Caki2 (cell line): ENCODE data around the gene FCER2. TPM values are rescaled to one million over a fixed set of nuclear protein-coding genes. Genes with fewer than 3 reads are reported as not detected.

Experiments used
- DNase-seq: peaks from one replicate; pipeline ENCODE4 v3.0.0-alpha.2; 2015; ENCODE audit warnings: low read depth
- in situ Hi-C: cut with HindIII; loops from 2 replicates; pipeline ENCODE4 v1.10.0; 2016; ENCODE audit warnings: low sequenced_read_pairs, low pct_unique_long_range_greater_than_20kb, mixed read lengths
- total RNA-seq: library from RNA; depleted of rRNA; stranded (reverse); fragments of >200 nt; shearing (Covaris generic); gene quantifications from 2 replicates; pipeline ENCODE4 v1.2.3, GENCODE V29; 2014; ENCODE audit warnings: low replicate concordance

The FCER2 gene
- total RNA-seq, 1 experiment from 2014 or later: not detected

DNA sequence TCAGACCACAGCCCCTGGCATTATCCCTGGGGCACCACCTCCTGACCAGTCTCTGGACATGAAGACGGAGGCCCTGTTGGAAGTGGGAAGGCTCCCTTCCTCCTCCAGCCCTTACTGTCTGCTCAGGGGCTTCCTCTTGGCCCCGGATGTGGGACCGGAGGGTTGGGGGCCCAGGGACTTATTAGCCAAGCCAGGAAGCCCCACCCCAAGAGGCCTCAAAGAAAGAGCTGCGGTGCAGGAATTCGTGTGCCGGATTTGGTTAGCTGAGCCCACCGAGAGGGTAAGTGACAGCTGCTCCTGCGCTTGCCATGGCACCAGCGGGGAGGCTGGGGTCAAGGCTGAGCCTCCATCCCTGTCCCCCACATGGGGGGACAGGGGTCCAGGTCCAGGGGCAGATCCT, 33.1 kb downstream of the FCER2 start, which contains the start of gene RETN:
RETN (plus strand) TSS at position 208 of the 400 bp plus-strand sequence. CDS start 278 bp downstream, outside the sequence.
- in situ Hi-C loops: no loop called here

DNA sequence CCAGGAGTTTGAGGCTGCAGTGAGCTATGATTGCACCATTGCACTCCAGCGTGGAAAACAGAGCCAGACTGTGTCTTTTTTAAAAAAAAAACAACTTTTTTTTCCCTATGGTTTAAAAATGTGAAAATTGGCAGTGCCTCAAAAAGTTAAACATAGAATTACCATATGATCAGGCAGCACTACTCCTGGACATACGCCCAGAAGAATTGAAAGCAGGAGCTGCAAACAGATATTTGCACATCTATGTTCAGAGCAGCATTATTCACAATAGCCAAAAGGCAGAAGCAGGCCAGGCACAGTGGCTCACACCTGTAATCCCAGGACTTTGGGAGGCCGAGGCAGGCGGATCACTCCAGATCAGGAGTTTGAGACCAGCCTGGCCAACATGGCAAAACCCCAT, 36.9 kb downstream of the FCER2 start:
- in situ Hi-C loops: no loop called here
- DNase-seq: no peak

More for the DNA sequence above, 33.1 kb downstream of the FCER2 start, which contains the start of gene RETN:
- no peak for DNase-seq

- no peak for DNase-seq
- in situ Hi-C loops: no loop called here
Observed at GRCh38 chr19:7663706-7664105, 38.2 kb downstream of the FCER2 start.

- DNase-seq: no peak
- in situ Hi-C loops: no loop called here
Observed at GRCh38 chr19:7662657-7663056, 39.3 kb downstream of the FCER2 start.

DNA sequence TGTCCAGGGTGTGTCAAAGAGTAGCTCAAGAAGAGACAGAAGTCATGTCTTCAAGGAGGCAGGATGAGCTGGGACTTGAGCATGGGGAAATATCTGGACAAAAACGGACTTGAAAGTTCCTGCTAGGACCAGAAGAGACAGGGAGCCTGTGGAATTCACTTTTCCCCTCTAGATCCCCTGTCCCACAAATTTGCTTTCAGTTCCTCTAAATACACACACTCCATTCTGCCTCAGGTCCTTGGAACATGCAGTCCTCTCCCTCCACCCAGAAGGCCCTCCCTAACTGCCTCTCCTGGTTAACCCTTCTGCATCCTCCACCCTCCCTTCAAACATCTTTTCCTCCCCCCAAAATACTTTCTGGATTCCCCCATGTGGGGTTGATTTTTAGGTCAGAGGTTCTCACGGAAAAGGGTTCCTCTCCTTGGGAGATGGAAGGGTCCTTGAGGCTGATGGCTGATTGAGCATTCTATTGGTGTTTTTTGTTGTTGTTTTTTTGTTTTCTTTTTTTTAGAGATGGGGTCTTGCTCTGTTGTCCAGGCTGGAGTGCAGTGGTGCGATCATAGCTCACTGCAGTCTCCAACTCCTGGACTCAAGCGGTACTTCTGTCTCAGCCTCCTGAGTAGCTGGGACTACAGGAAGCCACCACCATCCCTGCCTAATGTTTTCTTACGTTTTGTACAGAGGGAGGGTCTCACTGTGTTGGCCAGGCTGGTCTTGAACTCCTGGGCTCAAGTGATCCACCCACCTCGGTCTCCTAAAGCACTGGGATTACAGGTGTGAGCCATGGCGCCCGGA, 40.0 kb downstream of the FCER2 start:
- in situ Hi-C loops: no loop called here
- no peak for DNase-seq

DNA sequence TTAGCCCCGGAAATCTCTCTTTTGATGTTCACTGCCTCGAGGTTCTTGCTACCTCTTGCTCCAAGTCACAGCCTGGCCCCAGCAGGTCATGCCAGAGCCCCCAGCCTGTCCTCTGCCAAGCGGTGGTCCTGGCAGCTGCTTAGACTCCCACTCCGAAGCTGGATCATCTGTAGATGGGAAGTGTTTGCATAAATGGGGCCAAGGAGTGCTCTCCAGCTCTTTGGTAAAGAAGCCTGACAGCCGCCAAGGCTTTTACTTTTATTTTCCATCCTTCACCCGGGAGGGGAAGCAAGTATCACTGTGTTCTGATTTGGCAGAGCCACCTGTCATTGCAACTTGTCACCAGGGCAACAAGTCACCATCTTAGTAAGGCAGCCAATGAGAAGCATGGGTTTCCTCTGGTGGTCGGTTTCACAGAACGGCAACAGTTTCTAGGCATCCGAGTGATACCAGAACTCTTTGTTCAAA, 43.7 kb downstream of the FCER2 start:
- no peak for DNase-seq
- in situ Hi-C loops: no loop called here

- in situ Hi-C loops: no loop called here
- no peak for DNase-seq
Observed at GRCh38 chr19:7657131-7657751, 44.7 kb downstream of the FCER2 start.

DNA sequence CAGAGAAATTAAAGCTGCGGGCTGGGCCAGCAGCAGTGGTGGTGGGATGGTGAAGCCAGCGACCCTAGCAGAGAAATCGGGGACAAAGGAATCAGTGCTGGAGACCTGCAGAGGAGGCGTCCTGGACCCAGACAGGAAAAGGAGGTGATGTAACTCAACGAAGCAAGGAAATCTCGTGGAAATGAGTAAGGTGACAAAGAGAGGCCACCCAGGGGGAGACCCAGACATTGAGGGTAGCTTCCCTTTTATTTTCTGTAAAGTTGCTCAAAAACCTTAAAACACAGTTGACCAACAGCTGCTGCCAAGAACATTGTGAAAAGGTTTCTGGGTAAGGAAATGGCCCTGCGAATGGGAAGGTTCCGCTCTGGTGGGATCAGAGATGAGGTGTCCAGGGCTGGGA, 46.4 kb downstream of the FCER2 start:
- in situ Hi-C loops: no loop called here
- no peak for DNase-seq

DNA sequence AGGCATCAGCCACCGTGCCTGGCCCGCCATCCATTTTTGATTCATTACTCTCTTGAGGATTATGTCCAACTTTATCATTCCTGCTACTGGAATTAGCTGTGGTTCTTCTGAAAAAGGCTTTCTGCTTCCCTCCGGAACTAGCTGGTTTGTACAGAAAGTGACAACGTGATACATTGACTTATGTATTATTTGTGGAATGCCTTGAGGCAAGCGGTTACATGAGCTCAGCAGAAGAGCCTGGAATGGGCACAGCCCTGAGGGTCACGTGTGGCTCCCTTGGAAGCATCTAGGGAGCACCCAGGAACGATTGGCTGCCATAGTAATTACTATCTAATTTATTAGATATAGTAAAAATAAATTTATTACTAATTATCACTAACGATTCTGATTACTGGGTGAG, 47.5 kb downstream of the FCER2 start:
- in situ Hi-C loops: no loop called here
- no peak for DNase-seq

DNA sequence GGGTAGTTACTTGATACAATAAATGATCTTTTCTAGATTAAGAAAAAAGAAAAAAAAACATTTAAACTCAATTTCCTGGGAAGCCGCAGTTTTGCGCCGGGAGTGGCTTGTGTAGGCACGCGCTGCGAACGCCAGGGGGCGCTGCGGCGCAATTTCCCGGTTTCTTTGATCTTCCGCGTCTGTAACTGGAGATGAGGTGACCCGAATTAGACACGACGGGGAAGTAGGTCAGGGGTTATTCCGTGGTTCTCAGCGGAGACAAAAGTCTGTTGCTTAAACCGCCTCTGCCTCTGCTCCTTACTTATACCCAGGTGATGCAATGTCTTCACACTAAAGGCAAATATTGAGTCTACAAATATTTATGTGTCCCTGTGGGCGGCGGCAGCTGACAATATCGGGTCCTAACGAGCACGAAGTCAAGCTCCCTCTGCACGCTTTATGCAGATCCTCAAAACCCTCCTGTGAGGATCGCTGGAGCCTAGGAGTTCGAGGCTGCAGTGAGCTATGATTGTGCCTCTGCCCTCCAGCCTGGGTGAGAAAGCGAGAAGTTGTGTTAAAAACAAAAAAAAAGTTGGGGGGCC, 49.8 kb downstream of the FCER2 start:
- peak; percentile 68 for DNase-seq
- in situ Hi-C loops: no loop called here

- no peak for DNase-seq
- in situ Hi-C loops: no loop called here
Observed at GRCh38 chr19:7650148-7650547, 51.8 kb downstream of the FCER2 start.

DNA sequence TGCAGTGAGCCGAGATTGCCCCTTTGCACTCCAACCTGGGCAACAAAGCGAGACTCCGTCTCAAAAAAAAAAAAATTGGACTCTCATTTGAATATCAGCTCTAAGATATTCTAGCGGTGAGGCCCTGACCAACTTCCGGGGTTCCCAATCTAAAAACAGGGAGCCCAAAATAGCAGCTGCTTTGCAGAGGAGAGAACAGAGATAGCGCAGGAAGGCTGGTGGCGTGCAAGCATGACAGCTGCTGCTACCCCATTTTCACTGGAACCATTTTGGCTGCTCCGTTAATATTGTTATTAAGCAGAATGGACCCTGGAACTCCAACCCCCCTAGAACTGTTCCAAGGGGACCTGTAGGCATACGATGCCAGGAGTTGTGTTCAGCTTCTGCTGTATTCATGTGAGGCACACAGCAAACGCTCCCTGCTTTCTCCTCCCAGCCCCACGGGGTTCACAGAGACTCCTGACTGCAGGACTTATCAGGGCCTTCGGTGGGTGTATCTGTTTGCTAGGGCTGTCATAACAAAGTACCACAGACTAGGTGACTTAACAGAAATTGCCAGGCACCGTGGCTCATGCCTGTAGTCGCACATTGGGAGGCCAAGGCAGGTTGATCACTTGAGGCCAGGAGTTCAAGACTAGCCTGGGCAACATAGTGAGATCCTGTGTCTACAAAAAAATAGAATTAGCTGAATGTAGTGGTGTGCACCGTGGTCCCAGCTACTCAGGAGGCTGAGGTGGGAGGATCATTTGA, 53.5 kb downstream of the FCER2 start:
- DNase-seq: no peak
- in situ Hi-C loops: no loop called here

DNA sequence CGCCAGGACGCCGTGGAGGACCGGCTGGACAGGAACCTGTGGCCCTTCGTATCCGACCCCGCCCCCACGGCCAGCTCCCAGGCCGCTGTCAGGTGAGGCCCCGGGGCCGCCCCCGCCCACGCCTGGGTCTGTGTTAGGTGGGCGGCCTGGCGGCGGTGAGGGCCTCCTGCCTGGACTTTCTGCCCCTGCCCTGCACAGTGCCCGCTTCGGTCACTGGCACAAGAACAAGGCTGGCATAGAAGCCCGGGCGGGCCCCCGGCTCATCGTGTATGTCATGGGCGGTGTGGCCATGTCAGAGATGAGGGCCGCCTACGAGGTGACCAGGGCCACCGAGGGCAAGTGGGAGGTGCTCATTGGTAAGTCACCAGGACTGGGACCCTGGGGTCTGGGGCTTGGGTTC, 54.8 kb downstream of the FCER2 start:
- in situ Hi-C loops: no loop called here

GRCh38 chr19:7646426-7646700, 55.6 kb downstream of the FCER2 start:
- in situ Hi-C loops: no loop called here
- DNase-seq: no peak

More for the DNA sequence above, 54.8 kb downstream of the FCER2 start:
- DNase-seq: no peak

- in situ Hi-C loops: no loop called here
- DNase-seq: no peak
Observed at GRCh38 chr19:7645656-7646425, 56.1 kb downstream of the FCER2 start.

DNA sequence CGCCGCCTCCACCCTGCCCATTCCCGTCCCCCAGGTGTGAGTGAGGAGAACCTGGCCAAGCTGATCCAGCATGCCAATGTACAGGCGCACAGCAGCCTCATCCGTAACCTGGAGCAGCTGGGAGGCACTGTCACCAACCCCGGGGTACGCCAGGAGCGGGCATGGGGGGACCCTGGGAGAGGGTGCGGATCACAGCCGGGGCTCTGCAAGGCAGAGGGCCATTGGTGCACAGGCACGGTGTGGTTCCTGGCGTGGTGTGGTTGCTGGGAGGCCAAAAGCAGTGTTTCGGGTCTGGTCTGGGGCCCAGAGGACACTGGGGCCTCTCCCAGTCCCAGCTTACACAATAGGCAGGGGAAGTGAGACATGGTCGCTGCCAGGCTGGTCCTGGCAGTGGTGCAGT, 56.8 kb downstream of the FCER2 start:
- in situ Hi-C loops: no loop called here
- no peak for DNase-seq

DNA sequence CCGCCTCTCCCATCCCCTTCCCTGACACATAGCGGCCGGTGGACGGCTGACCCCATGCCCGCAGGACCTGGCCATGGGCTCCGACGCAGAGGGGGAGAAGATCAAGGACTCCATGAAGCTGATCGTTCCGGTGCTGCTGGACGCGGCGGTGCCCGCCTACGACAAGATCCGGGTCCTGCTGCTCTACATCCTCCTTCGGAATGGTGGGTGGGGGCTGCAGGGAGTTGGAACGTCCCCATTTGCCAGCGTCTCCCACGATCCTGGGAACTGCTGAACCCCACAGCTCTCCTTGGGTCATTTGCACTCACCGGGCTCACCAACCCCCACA, 57.4 kb downstream of the FCER2 start:
- in situ Hi-C loops: no loop called here
- DNase-seq: no peak
